G401.6 (cell line): ENCODE measurements around the gene STX11.
"Not testable (repeated sequence)": the region's sequence is repeated elsewhere in the genome, so short reads cannot be mapped to it uniquely, and the experiment has no call there.

Experiments
- FAIRE-seq: peaks from 2 replicates; lab custom pipeline; 2012; peaks lifted over from hg19 to GRCh38; lab: Jason Lieb, UNC

STX11 gene

DNA sequence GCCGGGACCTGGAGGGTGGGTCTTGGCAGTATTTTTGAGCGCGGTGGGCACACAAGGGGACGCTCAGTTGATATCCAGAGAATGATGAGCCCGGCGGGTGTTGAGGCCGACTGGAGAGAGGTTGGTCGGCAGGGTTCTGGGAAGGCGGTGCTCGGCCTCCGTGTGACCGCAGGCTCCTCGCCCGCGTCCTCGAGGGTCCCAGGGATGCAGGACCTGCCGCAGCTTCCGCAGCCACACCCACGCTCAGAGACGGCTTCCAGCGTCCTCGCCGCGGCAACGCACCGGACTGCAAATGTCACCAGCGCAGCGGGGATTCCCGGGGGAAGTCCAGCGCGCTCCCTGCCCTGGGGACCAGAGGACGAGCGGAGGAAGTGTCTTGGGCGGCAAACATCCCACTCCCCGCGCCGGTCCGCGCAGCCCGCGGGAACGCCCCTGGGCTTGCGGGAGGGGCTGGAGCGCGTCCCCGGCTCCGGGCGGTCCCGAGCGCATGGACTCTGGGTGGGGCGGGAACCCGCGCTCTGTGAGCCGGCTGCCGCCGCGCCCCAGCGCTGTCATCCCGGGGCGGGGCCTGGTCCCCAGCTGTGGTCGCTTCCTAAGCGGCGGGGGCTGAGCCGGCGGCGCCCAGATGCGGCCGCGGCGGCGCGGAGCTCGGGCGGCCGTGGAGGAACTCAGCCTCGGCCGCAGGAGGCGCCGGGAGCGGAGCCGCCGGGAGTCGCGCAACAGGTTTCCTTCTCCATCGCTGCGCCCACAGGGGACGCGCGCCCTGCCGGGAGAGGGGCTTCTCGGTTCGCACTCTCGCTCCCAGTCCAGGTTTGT is at the start of gene STX11:
TSS of gene STX11 (plus strand) at position 624 of the 816 bp plus-strand sequence. CDS start 36,111 bp downstream, outside the sequence.
- FAIRE-seq, result no peak

DNA sequence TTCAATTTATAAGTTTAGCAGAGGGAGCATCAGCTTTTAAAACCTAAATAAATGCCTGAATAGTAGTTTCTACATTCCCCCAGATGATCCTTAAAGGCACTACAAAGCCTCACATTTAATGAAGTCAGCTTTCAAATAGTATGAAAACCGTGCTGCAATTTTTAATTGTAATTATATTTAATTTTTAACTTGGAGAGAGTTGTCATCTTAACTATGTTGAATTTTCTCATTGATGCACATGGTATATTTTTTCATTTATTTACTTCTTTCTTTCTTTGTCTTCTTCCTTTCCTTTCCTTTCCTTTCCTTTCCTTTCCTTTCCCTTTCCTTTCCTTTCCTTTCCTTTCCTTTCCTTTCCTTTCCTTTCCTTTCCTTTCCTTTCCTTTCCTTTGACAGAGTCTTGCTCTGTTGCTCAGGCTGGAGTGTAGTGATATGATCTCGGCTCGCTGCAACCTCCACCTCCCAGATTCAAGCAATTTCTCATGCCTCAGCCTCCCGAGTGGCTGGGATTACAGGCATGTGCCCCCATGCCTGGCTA is 47.2 kb upstream of the STX11 start:
- no peak for FAIRE-seq

DNA sequence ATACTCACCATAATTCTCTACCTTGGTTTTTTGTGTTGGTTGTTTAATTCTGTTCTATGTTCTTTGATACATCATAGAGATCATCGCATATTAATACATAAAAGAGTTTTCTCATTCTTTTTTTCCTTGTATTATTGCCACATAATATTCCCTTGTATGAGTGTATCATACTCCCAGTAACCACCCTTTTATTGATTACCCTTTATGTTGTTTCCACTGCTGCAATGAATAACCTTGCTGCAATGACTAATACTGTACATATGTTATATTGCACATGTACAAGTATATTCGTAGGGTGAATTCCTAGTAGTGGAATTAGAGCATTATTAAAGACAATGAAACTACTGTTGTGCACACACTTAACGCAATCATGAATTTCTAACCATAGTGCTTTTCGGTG is 45.8 kb upstream of the STX11 start:
- no peak for FAIRE-seq

DNA sequence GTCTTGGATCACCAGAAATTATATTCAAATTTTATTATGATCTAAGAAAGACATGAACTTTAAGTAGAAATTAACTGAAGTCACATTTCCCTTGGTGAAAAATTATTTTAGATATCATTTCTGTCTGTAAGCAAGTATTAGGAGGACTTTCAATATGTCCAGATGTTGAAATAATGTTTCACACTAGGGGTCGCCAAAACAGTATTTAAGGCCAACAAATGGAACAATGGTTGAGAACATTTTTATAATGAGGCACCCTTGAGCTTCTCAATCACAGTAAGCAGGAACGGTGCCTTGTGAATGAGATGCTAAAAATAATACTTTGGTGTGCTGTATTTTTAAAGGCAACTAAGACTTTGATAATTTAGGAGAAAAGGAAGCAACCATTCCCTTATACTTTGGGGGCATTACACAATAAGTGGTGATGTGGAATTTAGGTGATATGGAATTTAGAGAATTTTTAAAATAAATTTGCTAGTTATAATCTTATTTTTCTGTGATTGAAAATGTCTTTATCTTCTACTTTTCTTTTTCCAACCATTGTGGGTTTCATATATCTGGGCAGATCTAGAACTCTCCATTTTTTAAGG is 45.3 kb upstream of the STX11 start:
- FAIRE-seq, result peak; percentile 95

DNA sequence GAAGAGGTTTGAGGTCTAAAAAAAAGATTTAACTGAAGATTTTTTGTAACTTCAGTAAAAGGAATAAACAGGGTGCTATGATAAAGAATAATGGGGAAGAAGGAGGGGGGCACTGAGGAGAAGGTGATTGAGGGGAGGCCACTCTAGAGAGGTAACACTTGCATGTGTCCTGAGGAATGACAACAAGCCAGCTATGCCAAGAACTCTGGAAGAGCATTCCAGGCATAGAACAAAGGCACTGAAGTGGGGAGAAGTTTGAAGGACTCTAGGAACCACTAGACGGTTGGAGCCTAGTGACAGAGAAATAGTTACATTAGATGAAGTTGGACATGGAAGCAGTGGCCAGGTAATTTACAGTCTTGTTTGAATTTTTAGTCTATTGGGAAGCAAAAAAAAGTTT is 44.1 kb upstream of the STX11 start:
- no peak for FAIRE-seq

DNA sequence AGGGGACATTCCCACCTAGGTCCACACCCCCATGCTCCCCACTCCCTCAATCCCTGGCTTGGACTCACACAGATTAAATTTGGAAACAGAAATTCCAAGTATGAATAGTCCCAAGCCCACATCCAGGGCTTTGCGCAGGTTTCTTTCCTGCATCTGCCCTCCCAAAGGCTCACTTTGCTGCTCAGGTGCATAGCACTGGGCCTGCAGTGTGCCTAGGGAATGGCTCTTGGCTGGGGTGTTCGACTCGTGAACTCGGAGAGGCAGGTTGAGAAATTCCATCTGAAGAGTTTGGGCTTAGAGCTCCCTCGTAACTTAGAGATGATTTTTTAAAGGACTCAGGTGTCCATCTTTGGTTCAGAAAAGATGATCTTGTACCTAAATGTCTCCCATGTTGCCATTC is 40.1 kb upstream of the STX11 start:
- FAIRE-seq, result no peak

DNA sequence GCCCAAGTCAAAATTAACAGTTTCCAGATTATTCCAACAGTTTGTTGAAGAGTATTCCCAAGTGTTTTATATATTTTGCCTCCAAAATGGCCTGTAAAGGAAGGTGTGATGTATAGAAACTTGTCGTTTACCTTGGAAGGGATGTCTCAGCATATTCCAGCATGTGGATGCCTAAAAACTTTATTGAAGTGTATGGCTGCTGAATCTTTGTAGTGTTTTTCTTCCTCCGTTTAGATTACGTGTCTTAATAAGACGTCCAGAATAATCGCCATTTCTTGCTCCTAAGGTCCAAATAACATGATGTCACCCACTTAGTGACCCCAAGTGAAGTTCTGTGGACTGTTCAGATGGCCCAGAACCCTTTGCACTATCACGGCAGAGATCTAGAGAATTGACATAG is 37.0 kb upstream of the STX11 start:
- FAIRE-seq, result no peak

DNA sequence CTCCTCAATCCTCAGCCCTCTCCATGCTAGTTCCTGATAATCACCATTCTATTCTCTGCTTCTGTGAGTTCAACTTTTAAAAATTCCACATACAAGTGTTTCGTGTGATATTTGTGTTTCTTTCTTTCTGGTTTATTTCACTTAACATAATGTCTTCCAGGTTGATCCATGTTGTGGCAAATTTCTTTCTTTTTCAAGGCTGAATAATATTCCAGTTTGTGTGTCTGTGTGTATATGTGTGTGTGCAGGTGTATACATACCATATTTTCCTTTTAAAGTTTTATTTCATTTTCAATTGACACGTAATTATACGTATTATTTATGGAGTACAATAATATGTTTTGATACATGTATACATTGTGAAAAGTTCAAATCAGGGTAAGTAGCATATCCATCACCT is 35.1 kb upstream of the STX11 start:
- no peak for FAIRE-seq

DNA sequence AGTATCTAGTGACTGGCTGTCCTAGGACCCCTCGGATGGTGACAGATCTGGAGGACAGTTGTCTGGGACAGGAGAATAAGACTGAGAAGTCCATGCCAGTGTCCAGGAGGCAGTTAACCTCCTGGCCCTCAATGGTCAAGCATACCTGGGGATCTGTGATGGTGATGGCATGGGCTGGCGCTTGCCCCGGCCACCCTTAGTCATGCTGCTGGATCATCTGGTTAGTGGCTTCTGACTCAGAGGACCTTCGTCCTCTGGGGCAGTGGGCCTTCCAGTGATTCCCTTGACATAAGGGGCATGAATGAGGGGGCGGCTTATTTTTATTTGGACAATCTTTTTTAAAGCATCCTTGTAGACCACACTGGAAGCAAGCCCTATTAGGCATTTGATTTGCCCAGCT is 30.9 kb upstream of the STX11 start:
- FAIRE-seq, result no peak

DNA sequence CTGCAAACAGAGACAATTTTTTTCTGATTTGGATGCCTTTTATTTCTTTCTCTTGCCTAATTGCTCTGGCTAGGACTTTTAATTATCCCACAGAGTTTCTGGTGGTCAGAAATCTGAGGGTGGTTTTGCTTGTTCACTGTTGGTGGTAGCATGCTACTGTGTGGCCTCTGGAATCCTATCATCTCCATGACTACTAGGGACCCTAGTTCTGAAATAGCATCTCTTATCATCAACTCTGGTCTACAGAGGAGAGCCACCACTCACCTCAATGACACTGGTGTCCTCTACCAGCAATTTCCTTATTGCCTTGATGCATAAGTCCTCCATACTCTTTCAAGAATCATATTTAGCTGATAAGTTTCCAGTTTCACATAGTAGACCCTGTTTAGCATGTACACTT is 27.5 kb upstream of the STX11 start:
- FAIRE-seq, result no peak

DNA sequence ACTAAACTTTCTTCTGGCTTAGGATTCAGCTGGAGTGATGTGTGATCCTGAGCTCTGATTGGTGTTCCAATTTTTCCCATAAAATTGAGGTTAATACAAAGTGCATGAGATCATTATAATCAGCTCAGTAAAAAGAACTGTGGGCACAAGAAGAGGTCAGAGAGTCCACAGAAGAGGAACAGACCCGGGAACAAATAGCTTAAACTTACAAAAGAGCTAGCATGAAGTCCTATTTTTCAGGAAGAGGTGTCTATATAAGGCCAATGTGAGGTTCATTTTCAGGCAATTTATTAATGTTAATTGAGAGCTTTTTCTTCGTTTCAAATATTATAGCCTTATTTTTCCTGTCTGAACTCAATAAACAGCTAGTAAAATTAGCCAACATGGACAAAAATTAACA is 26.9 kb upstream of the STX11 start:
- no peak for FAIRE-seq

DNA sequence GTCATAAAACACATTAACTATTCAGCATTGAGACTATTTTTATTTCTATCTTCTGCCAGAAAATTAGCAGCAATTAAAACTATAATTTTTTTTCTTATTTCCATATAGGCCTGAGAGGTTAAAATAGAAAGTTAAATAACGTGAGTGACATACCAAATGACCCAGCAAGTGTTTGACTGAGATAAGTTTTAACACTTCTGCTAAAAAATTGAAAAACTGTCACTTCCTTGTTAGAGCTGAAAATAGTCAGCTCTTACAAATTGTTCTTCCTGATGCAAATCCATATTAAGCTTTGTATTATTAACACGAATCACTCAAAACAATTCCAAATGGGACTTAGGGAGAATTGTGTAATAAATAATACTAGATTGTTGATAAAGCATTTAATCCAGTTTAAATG is 26.5 kb upstream of the STX11 start:
- FAIRE-seq, result no peak

DNA sequence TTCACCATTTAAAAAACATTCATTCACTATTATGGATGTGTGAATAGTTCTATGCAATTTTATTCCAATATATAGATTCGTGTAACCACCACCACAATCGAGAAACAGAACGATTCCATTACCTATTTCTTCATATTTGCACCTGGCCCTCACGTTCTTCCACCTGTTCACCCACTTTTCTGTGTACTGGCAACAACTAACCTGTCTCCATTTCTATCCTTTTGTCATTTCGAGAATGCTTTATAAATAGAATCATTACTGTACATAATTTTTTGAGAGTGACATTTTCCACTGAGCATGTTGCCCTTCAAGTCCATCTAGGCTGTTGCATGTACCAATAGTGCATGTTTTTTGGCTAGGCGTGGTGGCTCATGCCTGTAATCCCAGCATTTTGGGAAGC is 23.2 kb upstream of the STX11 start:
- no peak for FAIRE-seq

DNA sequence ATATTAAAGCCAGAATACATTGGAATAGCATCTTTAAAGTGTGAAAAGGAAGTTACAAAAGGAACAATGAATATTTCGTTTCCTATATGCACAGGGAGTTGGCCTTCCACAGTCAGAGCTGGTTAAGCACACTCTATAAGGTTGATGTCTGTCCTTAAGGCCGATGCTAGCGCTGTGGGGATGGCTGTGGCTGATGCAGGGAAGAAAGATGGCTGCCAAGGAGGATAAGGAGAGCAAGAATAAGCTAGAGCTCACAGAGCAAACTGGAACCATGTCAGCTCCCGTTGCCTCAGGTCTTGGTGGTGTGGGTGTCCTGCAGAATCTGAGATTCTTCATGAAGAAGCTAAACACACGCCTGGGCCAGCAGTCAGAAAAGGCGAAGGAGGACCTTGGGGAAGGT is 20.8 kb upstream of the STX11 start:
- no peak for FAIRE-seq

DNA sequence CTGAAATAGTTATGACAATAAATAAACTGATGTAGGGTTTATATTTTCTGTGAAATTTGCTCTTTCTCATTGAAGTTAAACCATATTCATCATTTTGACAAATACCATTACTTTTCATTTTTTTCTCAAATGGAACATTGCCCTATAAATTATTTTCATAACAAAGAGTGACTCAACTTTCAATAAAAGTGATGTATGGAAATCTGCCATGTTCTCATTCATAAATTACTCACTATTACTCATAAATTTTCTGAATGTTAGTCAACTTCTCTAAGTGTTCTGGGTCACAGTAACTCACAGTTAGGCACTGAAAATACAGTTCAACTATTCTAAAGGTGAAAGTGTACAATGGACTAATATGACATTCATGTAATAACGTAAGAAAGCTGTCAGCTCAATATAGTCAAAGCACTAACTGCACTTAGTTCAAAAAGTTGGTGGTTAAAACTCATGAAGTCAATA is 19.0 kb upstream of the STX11 start:
- FAIRE-seq, result no peak

DNA sequence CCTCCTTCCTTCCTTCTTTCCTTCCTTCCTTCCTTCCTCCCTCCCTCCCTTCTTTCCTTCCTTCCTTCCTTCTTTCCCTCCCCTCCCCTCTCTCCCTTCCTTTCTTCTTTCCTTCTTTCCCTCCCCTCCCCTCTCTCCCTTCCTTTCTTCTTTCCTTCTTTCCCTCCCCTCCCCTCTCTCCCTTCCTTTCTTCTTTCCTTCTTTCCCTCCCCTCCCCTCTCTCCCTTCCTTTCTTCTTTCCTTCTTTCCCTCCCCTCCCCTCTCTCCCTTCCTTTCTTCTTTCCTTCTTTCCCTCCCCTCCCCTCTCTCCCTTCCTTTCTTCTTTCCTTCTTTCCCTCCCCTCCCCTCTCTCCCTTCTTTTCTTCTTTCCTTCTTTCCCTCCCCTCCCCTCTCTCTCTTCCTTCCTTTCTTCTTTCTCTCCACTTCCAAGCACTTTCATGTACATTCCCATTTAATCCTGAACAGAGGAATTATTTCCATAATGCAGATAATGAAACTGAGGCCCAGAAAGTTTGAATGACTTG is 18.1 kb upstream of the STX11 start:
- FAIRE-seq, result not testable (repeated sequence)

DNA sequence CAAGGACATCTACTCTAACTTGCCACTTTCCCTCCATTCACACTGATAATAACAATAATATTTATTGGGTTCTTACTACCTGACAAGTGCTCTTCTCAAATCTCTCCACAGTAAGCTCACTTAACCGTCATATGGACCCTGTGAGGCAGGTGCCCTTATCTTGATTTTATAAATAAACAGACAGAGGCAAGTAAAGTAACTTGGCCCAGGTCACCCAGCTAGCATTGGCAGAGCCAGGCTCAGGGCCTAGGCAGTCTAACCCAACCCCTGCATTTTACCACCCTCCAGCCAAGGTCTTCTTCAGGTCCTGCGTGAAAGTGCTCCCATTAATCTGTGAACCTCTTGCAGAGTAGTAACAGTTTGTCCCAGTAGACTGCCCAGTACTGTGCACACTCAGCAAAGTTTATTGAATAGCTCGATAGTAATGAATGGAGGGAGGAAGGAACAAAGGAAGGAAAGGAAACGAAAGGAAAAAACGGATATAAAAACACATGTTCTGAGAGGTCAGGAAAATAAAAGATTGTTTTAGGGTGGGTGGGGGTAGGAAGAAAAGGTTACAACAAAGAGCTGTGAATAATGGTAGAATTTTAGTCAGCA is 17.0 kb upstream of the STX11 start:
- FAIRE-seq, result no peak

DNA sequence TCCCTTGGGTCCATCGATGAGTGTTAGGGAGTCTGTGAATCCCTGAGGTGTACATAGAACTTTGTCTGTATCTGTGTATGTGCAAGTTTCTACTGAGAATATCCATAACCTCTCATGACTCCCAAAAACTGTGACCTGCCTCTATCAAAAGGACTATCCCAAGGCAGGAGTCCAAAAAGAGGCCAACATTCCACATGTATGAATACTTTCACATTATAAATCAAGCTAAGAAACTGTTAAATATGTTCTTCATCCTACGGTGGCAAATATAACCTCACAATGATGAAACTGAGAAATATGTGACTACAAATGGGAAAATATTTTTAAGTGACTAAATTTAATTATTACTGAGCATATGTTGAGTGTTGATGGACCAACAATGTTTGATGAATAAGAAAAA is 16.1 kb upstream of the STX11 start:
- FAIRE-seq, result no peak

DNA sequence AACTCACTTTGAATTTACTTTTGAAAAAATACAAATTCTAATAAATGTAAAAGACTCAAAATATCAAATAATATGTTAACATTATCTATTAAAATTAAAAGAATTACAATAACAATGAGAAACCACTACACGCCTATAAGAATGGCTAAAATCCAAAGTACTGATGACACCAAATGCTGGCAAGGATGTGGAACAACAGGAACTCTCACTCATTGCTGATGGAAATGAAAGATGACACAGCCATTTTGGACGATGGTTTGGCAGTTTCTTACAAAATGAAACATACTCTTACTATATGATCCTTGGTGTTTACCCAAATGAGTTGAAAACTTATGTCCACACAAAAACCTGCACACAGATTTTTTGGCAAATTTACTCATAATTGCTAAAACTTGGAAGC is 15.6 kb upstream of the STX11 start:
- no peak for FAIRE-seq

DNA sequence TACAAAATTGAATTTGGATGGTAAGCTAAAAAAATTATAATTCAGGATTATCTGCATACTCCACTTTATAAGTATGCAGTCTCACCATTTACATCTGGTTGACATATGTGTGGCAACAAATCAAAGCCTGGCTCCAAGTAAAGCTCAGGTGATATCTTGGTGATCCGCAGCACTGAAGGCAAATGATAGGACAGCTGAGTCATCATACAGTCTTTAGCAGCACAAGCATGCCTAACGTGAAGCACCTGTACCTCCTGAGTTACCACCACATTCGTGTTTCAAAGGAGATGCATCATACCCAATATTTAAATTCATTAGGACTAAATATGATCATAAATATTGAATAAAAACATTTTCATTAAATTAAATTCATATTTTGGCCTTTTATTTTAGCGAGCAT is 11.8 kb upstream of the STX11 start:
- no peak for FAIRE-seq

DNA sequence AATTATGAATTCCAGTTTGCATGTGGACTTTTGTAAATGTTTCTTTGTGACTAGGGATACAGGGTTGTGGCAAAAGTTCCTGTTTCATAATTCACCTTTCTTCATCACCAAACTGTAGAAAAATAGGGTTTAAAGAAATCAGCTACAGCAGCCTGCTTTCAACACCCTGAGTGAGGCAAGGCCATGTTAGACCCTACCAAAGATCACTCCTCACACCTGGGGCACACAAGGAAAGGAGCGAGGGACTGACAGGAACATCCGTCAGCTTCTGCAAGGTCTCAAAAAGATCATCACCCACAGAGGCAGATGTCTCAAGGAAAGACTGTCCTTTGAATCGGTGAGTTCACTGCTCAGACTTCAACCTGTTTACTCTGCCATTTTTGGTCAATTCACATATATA is 10.5 kb upstream of the STX11 start:
- FAIRE-seq, result no peak

DNA sequence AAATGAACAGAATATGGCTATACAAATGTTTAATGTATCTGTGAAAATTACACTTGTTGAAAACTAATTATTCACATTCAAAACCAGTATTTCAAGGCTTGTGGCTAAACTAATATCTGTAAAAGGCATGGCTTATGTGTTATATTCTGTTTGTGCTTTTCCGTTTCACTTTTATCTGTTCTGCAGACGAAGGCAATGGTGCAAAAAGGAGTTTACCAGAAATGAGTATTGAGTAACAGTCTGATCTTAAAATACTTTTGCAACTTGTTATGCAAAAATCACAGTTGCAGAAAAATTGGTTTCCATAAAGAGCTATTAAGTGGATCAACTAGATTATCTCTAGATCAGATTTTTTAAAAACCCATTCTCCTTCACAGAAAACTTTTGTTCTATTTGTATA is 9.4 kb upstream of the STX11 start:
- FAIRE-seq, result no peak

DNA sequence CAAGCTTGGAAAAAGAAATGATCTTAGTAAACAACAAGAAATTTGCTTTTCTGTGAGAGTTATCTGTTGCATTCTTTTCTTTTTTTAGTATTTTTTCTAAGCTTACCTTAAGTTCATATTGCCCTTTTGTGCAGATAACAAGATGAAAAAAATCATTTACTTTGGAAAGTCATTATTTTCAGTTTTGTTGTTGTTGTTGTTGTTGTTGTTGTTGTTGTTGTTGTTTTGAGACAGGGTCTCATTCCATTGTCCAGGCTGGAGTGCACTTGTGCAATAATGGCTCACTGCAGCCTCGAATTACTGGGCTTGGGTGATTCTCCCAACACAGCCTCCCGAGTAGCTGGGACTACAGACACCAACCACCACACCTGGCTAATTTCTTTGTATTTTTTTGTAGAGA is 8.8 kb upstream of the STX11 start:
- FAIRE-seq, result no peak
